GM23338 (cell line): ENCODE results near the gene PARD3. TPM values are rescaled to one million over a fixed set of nuclear protein-coding genes. Genes with fewer than 3 reads are reported as not detected.

Experiments
- ATAC-seq: fragments of 200-7000 bp; cut with Tn5 transposase; 3 replicates; pipeline ENCODE4 v1.9.1; 2020
- DNase-seq: peaks from one replicate; pipeline ENCODE4 v3.0.0-alpha.2; 2015; ENCODE audit warnings: low spot score
- H2AFZ ChIP-seq: fragments of 200-600 bp; sonication (generic); 2 replicates; pipeline ENCODE4 v1.8.0; 2016; ENCODE audit warnings: antibody characterized with exemption, mild to moderate bottlenecking, moderate library complexity
- H3F3A ChIP-seq: fragments of 200-600 bp; sonication (generic); replicated peaks from 2 replicates; pipeline ENCODE4 v1.8.0; 2017; ENCODE audit warnings: antibody characterized with exemption, mixed run types, low read depth
- H3K27ac ChIP-seq: fragments of 200-600 bp; sonication (generic); 2 replicates; pipeline ENCODE4 v1.6.1; 2016; ENCODE audit warnings: low read depth
- H3K27me3 ChIP-seq: fragments of 200-600 bp; sonication (generic); 2 replicates; pipeline ENCODE4 v1.8.0; 2016; ENCODE audit warnings: mild to moderate bottlenecking, mixed run types, moderate library complexity; ENCODE audit not compliant: insufficient read depth
- H3K36me3 ChIP-seq: fragments of 200-600 bp; sonication (generic); 2 replicates; pipeline ENCODE4 v1.8.0; 2016; ENCODE audit warnings: mild to moderate bottlenecking; ENCODE audit not compliant: insufficient read depth
- H3K4me1 ChIP-seq: fragments of 200-600 bp; sonication (generic); 2 replicates; pipeline ENCODE4 v1.8.0; 2016; ENCODE audit warnings: mild to moderate bottlenecking, moderate library complexity; ENCODE audit not compliant: insufficient read depth
- H3K4me2 ChIP-seq: fragments of 200-600 bp; sonication (generic); 2 replicates; pipeline ENCODE4 v1.7.1; 2017; ENCODE audit warnings: mixed run types
- H3K4me3 ChIP-seq: fragments of 200-600 bp; sonication (generic); 2 replicates; pipeline ENCODE4 v1.6.1; 2016; ENCODE audit warnings: mixed run types
- H3K79me2 ChIP-seq: fragments of 200-600 bp; sonication (generic); replicated peaks from 2 replicates; pipeline ENCODE4 v1.8.0; 2017; ENCODE audit warnings: mild to moderate bottlenecking; ENCODE audit not compliant: insufficient read depth
- H3K9me2 ChIP-seq: fragments of 200-600 bp; sonication (generic); 2 replicates; pipeline ENCODE4 v1.8.0; 2017; ENCODE audit not compliant: insufficient read depth
- H4K20me1 ChIP-seq: fragments of 200-600 bp; sonication (generic); replicated peaks from 2 replicates; pipeline ENCODE4 v1.8.0; 2017; ENCODE audit warnings: mild to moderate bottlenecking; ENCODE audit not compliant: insufficient read depth
- H3K27ac Mint-ChIP-seq: 2 replicates; pipeline ENCODE4 v1.8.0; 2020; ENCODE audit warnings: inconsistent platforms, mild to moderate bottlenecking, moderate library complexity, mixed read lengths
- H3K27me3 Mint-ChIP-seq: 3 replicates; pipeline ENCODE4 v1.8.0; 2022; ENCODE audit warnings: low read depth, mild to moderate bottlenecking, moderate library complexity, mixed read lengths, inconsistent platforms; ENCODE audit not compliant: insufficient read depth, poor library complexity
- H3K36me3 Mint-ChIP-seq: 3 replicates; pipeline ENCODE4 v1.8.0; 2021; ENCODE audit warnings: low read depth, mild to moderate bottlenecking, inconsistent platforms, moderate library complexity, mixed read lengths
- H3K4me1 Mint-ChIP-seq: 3 replicates; pipeline ENCODE4 v1.8.0; 2020; ENCODE audit warnings: mild to moderate bottlenecking, inconsistent platforms, mixed read lengths
- H3K4me3 Mint-ChIP-seq: 3 replicates; pipeline ENCODE4 v1.8.0; 2021; ENCODE audit warnings: moderate library complexity, mild to moderate bottlenecking, inconsistent platforms, mixed read lengths
- H3K9me3 Mint-ChIP-seq: 3 replicates; pipeline ENCODE4 v1.8.0; 2020; ENCODE audit warnings: moderate library complexity, mild to moderate bottlenecking, inconsistent platforms, mixed read lengths
- CREB1 ChIP-seq: fragments of 250-450 bp; sonication (Bioruptor Pico); IDR thresholded peaks from 2 replicates; pipeline ENCODE4 v1.5.0; 2020; ENCODE audit warnings: low read depth, mild to moderate bottlenecking, moderate library complexity
- ETS1 ChIP-seq: IDR thresholded peaks from 2 replicates; pipeline ENCODE4 v1.6.1; 2016; ENCODE audit warnings: antibody characterized with exemption
- EZH2 ChIP-seq: fragments of 200-600 bp; sonication (generic); IDR thresholded peaks from one replicate; pipeline ENCODE4 v1.8.0; 2017; ENCODE audit warnings: antibody characterized with exemption, mild to moderate bottlenecking, low read depth; ENCODE audit not compliant: unreplicated experiment
- EZH2phosphoT487 ChIP-seq: fragments of 200-600 bp; sonication (generic); IDR thresholded peaks from one replicate; pipeline ENCODE4 v1.8.1; 2018; ENCODE audit warnings: antibody characterized with exemption; ENCODE audit not compliant: unreplicated experiment
- JUNB ChIP-seq: IDR thresholded peaks from one replicate; pipeline ENCODE4 v1.6.1; 2016; ENCODE audit warnings: antibody characterized with exemption; ENCODE audit not compliant: unreplicated experiment
- NANOG ChIP-seq: IDR thresholded peaks from 2 replicates; pipeline ENCODE4 v1.6.1; 2016; ENCODE audit warnings: antibody characterized with exemption, borderline replicate concordance
- POLR2AphosphoS5 ChIP-seq: IDR thresholded peaks from 2 replicates; pipeline ENCODE4 v1.6.1; 2016; ENCODE audit warnings: antibody characterized with exemption, low read depth
- STAT1 ChIP-seq: IDR thresholded peaks from one replicate; pipeline ENCODE4 v1.6.1; 2016; ENCODE audit warnings: antibody characterized with exemption; ENCODE audit not compliant: unreplicated experiment
- ZNF114 ChIP-seq: fragments of 250-450 bp; sonication (Bioruptor Pico); IDR thresholded peaks from 2 replicates; pipeline ENCODE4 v1.5.0; 2020; ENCODE audit warnings: mild to moderate bottlenecking, moderate library complexity
- ZNF331 ChIP-seq: fragments of 250-450 bp; sonication (Bioruptor Pico); IDR thresholded peaks from 2 replicates; pipeline ENCODE4 v1.5.0; 2020; ENCODE audit warnings: low read depth, mild to moderate bottlenecking, moderate library complexity
- polyA plus RNA-seq: library from polyadenylated mRNA; unstranded; fragments of >200 nt; fragmentation: Nextera tagmentation; extraction: Ambion mirVana; gene quantifications from 2 replicates; pipeline ENCODE4 v1.2.1, GENCODE V29; 2016
- total RNA-seq: library from RNA; depleted of rRNA; stranded (reverse); fragments of >200 nt; shearing (Covaris generic); gene quantifications from 2 replicates; pipeline ENCODE4 v1.2.3, GENCODE V29; 2014
- TF ChIP-seq, protein P1 (sequence below): IDR thresholded peaks from one replicate; pipeline ENCODE4 v1.6.1; 2018; ENCODE audit warnings: antibody characterized with exemption; ENCODE audit not compliant: unreplicated experiment
- TF ChIP-seq, protein P2 (sequence below): fragments of 250-450 bp; sonication (Bioruptor Pico); IDR thresholded peaks from 2 replicates; pipeline ENCODE4 v1.5.0; 2020; ENCODE audit warnings: mild to moderate bottlenecking, moderate library complexity
- TF ChIP-seq, protein P3 (sequence below), 2 experiments: fragments of 200-600 bp in 1 of 2; sonication (generic) in 1 of 2; conservative IDR thresholded peaks; 2 replicates each; pipeline versions ENCODE4 v1.5.1 to v1.6.1; 2016 to 2017; ENCODE audit warnings: antibody characterized with exemption in 2 of 2, low read depth in 2 of 2, mild to moderate bottlenecking in 2 of 2, moderate library complexity in 1 of 2

PARD3 gene
- total and polyA plus RNA-seq, 2 experiments from 2014 or later, result 30.2 to 51.4 TPM

DNA sequence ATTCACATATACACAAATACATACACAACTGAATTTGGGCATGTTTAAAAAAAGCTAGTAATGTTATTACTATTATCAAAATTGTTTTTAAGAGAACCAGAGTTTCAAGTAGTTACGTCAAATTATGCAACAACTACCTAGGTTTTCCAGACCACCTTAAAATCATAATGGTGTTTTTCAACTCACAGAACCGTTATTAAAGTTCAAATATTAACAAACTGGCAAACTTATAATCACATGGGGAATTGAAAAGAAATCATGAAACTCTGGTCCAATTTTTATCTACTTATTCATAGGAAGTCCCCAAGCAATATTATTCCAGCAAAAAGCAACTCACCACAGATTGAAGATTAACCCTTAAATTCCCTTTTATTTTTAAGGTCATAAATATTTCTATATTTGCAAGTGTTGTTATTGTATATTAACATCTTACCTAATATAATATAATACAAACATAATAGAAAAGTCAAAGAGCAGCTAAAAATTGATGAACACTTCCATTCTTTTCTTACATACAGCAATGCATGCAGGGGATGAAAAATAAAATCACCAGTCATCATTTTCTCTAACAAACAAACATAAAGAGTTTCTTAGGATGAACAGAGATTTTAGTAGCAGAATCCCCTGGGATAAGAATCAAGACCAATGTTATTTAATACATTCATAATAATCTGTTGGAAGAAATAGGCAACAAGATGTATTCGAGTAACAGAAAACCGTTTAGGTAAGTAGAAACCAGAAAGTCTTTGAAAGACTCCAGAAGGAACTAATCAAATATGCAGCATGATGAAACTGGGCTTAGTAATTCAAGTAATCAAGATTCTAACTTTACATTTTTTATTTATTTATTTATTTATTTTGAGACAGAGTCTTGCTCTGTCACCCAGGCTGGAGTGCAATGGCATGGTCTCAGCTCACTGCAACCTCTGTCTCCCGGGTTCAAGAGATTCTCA is 391.1 kb downstream of the PARD3 start:
- peaks cover 75% of the 10 kb centered on the region for H3K4me1 Mint-ChIP-seq
- TF ChIP-seq CREB1, result no peak
- TF ChIP-seq JUNB, result no peak
- TF ChIP-seq, protein P1, sequence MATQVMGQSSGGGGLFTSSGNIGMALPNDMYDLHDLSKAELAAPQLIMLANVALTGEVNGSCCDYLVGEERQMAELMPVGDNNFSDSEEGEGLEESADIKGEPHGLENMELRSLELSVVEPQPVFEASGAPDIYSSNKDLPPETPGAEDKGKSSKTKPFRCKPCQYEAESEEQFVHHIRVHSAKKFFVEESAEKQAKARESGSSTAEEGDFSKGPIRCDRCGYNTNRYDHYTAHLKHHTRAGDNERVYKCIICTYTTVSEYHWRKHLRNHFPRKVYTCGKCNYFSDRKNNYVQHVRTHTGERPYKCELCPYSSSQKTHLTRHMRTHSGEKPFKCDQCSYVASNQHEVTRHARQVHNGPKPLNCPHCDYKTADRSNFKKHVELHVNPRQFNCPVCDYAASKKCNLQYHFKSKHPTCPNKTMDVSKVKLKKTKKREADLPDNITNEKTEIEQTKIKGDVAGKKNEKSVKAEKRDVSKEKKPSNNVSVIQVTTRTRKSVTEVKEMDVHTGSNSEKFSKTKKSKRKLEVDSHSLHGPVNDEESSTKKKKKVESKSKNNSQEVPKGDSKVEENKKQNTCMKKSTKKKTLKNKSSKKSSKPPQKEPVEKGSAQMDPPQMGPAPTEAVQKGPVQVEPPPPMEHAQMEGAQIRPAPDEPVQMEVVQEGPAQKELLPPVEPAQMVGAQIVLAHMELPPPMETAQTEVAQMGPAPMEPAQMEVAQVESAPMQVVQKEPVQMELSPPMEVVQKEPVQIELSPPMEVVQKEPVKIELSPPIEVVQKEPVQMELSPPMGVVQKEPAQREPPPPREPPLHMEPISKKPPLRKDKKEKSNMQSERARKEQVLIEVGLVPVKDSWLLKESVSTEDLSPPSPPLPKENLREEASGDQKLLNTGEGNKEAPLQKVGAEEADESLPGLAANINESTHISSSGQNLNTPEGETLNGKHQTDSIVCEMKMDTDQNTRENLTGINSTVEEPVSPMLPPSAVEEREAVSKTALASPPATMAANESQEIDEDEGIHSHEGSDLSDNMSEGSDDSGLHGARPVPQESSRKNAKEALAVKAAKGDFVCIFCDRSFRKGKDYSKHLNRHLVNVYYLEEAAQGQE, result no peak
- no peak for TF ChIP-seq EZH2
- no peak for TF ChIP-seq ZNF114
- TF ChIP-seq NANOG, result no peak
- TF ChIP-seq, protein P2, sequence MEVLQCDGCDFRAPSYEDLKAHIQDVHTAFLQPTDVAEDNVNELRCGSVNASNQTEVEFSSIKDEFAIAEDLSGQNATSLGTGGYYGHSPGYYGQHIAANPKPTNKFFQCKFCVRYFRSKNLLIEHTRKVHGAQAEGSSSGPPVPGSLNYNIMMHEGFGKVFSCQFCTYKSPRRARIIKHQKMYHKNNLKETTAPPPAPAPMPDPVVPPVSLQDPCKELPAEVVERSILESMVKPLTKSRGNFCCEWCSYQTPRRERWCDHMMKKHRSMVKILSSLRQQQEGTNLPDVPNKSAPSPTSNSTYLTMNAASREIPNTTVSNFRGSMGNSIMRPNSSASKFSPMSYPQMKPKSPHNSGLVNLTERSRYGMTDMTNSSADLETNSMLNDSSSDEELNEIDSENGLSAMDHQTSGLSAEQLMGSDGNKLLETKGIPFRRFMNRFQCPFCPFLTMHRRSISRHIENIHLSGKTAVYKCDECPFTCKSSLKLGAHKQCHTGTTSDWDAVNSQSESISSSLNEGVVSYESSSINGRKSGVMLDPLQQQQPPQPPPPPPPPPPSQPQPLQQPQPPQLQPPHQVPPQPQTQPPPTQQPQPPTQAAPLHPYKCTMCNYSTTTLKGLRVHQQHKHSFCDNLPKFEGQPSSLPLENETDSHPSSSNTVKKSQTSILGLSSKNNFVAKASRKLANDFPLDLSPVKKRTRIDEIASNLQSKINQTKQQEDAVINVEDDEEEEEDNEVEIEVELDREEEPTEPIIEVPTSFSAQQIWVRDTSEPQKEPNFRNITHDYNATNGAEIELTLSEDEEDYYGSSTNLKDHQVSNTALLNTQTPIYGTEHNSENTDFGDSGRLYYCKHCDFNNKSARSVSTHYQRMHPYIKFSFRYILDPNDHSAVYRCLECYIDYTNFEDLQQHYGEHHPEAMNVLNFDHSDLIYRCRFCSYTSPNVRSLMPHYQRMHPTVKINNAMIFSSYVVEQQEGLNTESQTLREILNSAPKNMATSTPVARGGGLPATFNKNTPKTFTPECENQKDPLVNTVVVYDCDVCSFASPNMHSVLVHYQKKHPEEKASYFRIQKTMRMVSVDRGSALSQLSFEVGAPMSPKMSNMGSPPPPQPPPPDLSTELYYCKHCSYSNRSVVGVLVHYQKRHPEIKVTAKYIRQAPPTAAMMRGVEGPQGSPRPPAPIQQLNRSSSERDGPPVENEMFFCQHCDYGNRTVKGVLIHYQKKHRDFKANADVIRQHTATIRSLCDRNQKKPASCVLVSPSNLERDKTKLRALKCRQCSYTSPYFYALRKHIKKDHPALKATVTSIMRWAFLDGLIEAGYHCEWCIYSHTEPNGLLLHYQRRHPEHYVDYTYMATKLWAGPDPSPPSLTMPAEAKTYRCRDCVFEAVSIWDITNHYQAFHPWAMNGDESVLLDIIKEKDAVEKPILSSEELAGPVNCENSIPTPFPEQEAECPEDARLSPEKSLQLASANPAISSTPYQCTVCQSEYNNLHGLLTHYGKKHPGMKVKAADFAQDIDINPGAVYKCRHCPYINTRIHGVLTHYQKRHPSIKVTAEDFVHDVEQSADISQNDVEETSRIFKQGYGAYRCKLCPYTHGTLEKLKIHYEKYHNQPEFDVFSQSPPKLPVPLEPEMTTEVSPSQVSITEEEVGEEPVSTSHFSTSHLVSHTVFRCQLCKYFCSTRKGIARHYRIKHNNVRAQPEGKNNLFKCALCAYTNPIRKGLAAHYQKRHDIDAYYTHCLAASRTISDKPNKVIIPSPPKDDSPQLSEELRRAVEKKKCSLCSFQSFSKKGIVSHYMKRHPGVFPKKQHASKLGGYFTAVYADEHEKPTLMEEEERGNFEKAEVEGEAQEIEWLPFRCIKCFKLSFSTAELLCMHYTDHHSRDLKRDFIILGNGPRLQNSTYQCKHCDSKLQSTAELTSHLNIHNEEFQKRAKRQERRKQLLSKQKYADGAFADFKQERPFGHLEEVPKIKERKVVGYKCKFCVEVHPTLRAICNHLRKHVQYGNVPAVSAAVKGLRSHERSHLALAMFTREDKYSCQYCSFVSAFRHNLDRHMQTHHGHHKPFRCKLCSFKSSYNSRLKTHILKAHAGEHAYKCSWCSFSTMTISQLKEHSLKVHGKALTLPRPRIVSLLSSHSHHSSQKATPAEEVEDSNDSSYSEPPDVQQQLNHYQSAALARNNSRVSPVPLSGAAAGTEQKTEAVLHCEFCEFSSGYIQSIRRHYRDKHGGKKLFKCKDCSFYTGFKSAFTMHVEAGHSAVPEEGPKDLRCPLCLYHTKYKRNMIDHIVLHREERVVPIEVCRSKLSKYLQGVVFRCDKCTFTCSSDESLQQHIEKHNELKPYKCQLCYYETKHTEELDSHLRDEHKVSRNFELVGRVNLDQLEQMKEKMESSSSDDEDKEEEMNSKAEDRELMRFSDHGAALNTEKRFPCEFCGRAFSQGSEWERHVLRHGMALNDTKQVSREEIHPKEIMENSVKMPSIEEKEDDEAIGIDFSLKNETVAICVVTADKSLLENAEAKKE (CRISPR knock-in tag), result no peak
- TF ChIP-seq EZH2phosphoT487, result no peak
- TF ChIP-seq ZNF331, result no peak
- no peak for TF ChIP-seq POLR2AphosphoS5
- no peak for TF ChIP-seq STAT1
- TF ChIP-seq ETS1, result no peak
- TF ChIP-seq, protein P3, sequence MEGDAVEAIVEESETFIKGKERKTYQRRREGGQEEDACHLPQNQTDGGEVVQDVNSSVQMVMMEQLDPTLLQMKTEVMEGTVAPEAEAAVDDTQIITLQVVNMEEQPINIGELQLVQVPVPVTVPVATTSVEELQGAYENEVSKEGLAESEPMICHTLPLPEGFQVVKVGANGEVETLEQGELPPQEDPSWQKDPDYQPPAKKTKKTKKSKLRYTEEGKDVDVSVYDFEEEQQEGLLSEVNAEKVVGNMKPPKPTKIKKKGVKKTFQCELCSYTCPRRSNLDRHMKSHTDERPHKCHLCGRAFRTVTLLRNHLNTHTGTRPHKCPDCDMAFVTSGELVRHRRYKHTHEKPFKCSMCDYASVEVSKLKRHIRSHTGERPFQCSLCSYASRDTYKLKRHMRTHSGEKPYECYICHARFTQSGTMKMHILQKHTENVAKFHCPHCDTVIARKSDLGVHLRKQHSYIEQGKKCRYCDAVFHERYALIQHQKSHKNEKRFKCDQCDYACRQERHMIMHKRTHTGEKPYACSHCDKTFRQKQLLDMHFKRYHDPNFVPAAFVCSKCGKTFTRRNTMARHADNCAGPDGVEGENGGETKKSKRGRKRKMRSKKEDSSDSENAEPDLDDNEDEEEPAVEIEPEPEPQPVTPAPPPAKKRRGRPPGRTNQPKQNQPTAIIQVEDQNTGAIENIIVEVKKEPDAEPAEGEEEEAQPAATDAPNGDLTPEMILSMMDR (conservative IDR thresholded peaks at IDR 0.05; ENCODE audit: low read depth in 2 of 2), result no peak
- DNase-seq, result no peak
- Histone ChIP-seq H3F3A (no peaks in the 10 kb centered on the region), H3K36me3 (no peaks in the 10 kb centered on the region), H3K79me2 (peaks cover 16% of the 10 kb centered on the region), H3K4me3 (no peak overlapping the region), H3K27ac (no peak overlapping the region), H3K9me2 (no peaks in the 10 kb centered on the region), H3K4me1 (peaks cover 58% of the 10 kb centered on the region), H2AFZ (no peak overlapping the region), H4K20me1 (no peaks in the 10 kb centered on the region), H3K27me3 (no peaks in the 10 kb centered on the region), H3K4me2 (no peak overlapping the region)
- H3K9me3 Mint-ChIP-seq, result no peaks in the 10 kb centered on the region
- no peak for ATAC-seq
- H3K27me3 Mint-ChIP-seq, result peaks cover 7% of the 10 kb centered on the region
- H3K36me3 Mint-ChIP-seq, result no peaks in the 10 kb centered on the region
- no peak overlapping the region; the same call in 1 of the 2 replicates for H3K27ac Mint-ChIP-seq
- H3K4me3 Mint-ChIP-seq, result no peak overlapping the region
